ENCODE results near the gene PSD4.

PSD4 gene

DNA sequence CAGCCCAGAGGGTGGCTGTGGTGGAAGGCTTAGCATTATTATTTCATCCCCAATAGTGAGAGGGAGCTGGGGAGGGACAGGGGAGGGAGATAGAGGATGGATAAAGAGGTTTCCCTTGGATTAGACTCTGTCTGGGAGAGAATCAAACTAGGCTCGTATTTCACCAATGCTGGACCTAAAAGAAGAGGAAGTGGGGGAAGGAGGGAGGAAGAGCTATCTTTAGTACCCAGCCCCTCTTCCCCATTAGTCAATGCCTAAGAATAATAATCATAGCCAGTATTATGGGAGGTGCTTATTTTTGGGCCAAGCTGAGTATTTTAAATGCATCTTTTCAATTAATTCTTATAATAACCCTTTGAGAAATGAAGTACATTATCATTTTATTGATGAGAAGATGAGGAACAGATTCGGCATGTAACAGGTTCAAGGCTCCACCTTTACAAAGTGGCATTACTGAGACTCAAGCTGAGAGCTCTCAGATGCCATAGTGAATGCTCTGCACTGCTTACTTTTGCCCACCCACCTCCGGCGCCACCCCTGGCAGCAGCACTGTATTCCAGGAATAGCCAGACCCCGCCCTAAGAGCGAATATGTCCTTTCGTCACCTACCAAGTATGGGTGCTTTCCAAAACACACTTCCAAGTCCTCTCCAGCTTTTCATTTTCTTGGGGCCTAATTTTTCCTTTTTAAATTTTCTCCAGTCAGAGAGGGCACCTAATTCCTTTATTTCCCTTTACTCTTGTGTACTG lies 83.9 kb downstream of the PSD4 start:
- Histone ChIP-seq H3K9ac (ENCODE audit: low read depth, low read length) (no peak overlapping the region), H3K4me1 (ENCODE audit: control insufficient read depth, insufficient read depth, low read length) (no peaks in the 10 kb centered on the region), H3K27ac (ENCODE audit: low read depth, low read length) (no peak overlapping the region), H3K27me3 (ENCODE audit: control insufficient read depth, insufficient read depth, low read length) (peaks cover 12% of the 10 kb centered on the region), H3K4me3 (ENCODE audit: low read depth, low read length) (no peak overlapping the region), H3K9me3 (ENCODE audit: control insufficient read depth, insufficient read depth, low read length) (no peaks in the 10 kb centered on the region), H3K36me3 (ENCODE audit: control insufficient read depth, insufficient read depth, low read length) (no peaks in the 10 kb centered on the region)

DNA sequence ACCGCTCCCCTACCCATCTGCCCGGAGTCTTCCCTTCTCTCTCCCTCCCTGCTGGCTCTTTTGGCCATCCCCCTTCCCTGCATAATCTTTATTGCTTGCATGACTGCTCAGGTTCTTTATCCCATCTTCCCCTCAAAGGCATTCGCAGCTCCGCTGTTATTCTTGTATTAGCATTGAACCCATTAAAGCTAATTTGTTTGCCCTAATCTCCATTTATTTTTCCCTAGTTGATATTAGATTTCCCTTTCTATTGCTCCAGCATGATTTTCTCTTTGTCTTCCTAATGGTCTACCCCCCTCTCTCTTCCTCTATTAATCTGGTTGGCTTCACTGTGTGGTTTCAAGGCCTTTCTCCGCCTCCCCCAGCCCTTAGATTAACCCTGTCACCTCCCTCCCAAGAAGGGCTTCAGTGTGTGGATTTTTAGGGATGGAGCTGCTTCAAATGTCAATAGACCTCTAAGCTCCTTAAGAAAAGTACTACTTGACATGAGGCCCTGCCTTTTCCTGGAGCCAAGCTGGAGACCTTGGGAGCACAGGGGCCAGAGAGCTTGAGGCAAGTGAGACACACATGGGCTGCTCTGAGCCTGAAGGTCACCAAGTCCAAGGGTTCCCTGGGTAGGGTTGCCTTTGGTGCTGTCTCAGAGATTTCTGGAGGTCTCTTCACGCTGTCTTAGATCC lies 84.8 kb downstream of the PSD4 start:
- H3K4me1 ChIP-seq (ENCODE audit: control insufficient read depth, insufficient read depth, low read length), result no peaks in the 10 kb centered on the region
- H3K27me3 ChIP-seq (ENCODE audit: control insufficient read depth, insufficient read depth, low read length), result peaks cover 14% of the 10 kb centered on the region

More for the DNA sequence above, 84.8 kb downstream of the PSD4 start:
- Histone ChIP-seq H3K4me3 (ENCODE audit: low read depth, low read length) (no peak overlapping the region), H3K36me3 (ENCODE audit: control insufficient read depth, insufficient read depth, low read length) (no peaks in the 10 kb centered on the region), H3K9ac (ENCODE audit: low read depth, low read length) (no peak overlapping the region), H3K9me3 (ENCODE audit: control insufficient read depth, insufficient read depth, low read length) (no peaks in the 10 kb centered on the region), H3K27ac (ENCODE audit: low read depth, low read length) (no peak overlapping the region)

Data from HUES48 (cell line).